Measurements from ENCODE around the gene PFDN2.

GRCh38 chr1:161099090-161099802, 18.6 kb downstream of the PFDN2 start:
- TF ChIP-seq POLR2A (IDR thresholded peaks at IDR 0.05; ENCODE audit: low read depth, low read length) (no peak; the same call in 1 of the 2 replicates), POLR2AphosphoS5 (IDR thresholded peaks at IDR 0.05; ENCODE audit: low read depth, low read length) (0 out of 2 replicates have a peak, but pooled peaks have one; percentile 42), TAF1 (IDR thresholded peaks at IDR 0.05; ENCODE audit: borderline replicate concordance, low read depth, low read length) (no peak)
